Liver (tissue), 3 donors: Measurements from ENCODE around the gene MYRFL.

Experiments used
- FOXA1 ChIP-seq: IDR thresholded peaks from 2 replicates; pipeline ENCODE4 v1.6.1; 2016; ENCODE audit warnings: antibody characterized with exemption
- MAX ChIP-seq: IDR thresholded peaks from 2 replicates; pipeline ENCODE4 v1.6.1; 2016; ENCODE audit warnings: antibody characterized with exemption
- RAD21 ChIP-seq, 2 donors: IDR thresholded peaks; 2 replicates each; pipeline ENCODE4 v1.6.1; 2016; ENCODE audit warnings: antibody characterized with exemption in 2 of 2, mild to moderate bottlenecking in 2 of 2
- SP1 ChIP-seq: IDR thresholded peaks from 2 replicates; pipeline ENCODE4 v1.6.1; 2018; ENCODE audit warnings: antibody characterized with exemption, mild to moderate bottlenecking
- YY1 ChIP-seq: IDR thresholded peaks from 2 replicates; pipeline ENCODE4 v1.6.1; 2016; ENCODE audit warnings: antibody characterized with exemption, mild to moderate bottlenecking
- TF ChIP-seq, protein P1 (sequence below): fragments of 150-350 bp; IDR thresholded peaks from 2 replicates; pipeline ENCODE4 v1.5.1; 2017; ENCODE audit warnings: improper control_type of control experiment, low read depth, low read length; ENCODE audit not compliant: missing input control
- TF ChIP-seq, protein P2 (sequence below): IDR thresholded peaks from 2 replicates; pipeline ENCODE4 v1.6.1; 2016; ENCODE audit warnings: antibody characterized with exemption, mild to moderate bottlenecking
- donor health status: healthy.
- donor health status: healthy.

DNA sequence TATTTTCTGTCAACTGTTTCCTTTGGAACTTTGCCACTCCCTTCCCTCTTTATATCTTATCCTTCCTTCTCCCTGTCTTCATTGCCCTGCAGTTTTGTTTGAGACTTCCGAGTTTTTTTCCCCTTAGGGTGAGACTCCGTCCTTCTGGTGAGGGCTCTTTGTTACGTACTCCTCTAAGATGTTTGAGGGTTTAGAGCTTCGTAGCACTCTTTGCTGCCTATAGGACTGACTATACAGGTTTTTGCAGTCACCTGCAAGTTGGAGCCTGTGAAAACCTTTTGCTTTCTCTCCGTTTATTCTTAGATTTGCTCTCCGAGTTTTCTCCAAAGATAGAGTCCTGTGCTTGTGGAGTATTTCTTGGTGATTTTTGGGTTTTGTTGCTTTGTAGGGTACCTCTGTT lies 41.7 kb upstream of the MYRFL start:
- TF ChIP-seq, protein P1, sequence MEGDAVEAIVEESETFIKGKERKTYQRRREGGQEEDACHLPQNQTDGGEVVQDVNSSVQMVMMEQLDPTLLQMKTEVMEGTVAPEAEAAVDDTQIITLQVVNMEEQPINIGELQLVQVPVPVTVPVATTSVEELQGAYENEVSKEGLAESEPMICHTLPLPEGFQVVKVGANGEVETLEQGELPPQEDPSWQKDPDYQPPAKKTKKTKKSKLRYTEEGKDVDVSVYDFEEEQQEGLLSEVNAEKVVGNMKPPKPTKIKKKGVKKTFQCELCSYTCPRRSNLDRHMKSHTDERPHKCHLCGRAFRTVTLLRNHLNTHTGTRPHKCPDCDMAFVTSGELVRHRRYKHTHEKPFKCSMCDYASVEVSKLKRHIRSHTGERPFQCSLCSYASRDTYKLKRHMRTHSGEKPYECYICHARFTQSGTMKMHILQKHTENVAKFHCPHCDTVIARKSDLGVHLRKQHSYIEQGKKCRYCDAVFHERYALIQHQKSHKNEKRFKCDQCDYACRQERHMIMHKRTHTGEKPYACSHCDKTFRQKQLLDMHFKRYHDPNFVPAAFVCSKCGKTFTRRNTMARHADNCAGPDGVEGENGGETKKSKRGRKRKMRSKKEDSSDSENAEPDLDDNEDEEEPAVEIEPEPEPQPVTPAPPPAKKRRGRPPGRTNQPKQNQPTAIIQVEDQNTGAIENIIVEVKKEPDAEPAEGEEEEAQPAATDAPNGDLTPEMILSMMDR: no peak
- TF ChIP-seq, protein P2, sequence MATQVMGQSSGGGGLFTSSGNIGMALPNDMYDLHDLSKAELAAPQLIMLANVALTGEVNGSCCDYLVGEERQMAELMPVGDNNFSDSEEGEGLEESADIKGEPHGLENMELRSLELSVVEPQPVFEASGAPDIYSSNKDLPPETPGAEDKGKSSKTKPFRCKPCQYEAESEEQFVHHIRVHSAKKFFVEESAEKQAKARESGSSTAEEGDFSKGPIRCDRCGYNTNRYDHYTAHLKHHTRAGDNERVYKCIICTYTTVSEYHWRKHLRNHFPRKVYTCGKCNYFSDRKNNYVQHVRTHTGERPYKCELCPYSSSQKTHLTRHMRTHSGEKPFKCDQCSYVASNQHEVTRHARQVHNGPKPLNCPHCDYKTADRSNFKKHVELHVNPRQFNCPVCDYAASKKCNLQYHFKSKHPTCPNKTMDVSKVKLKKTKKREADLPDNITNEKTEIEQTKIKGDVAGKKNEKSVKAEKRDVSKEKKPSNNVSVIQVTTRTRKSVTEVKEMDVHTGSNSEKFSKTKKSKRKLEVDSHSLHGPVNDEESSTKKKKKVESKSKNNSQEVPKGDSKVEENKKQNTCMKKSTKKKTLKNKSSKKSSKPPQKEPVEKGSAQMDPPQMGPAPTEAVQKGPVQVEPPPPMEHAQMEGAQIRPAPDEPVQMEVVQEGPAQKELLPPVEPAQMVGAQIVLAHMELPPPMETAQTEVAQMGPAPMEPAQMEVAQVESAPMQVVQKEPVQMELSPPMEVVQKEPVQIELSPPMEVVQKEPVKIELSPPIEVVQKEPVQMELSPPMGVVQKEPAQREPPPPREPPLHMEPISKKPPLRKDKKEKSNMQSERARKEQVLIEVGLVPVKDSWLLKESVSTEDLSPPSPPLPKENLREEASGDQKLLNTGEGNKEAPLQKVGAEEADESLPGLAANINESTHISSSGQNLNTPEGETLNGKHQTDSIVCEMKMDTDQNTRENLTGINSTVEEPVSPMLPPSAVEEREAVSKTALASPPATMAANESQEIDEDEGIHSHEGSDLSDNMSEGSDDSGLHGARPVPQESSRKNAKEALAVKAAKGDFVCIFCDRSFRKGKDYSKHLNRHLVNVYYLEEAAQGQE: no peak
- TF ChIP-seq MAX (no peak), SP1 (no peak), YY1 (no peak), FOXA1 (no peak), RAD21 (IDR thresholded peaks at IDR 0.05) (no peak)
